Tracheal epithelial cell (primary cell): ENCODE measurements around the gene LMNTD2. TPM values are rescaled to one million over a fixed set of nuclear protein-coding genes. Genes with fewer than 3 reads are reported as not detected.

Source experiments
- total RNA-seq: library from RNA; depleted of rRNA; stranded (reverse); fragments of >200 nt; gene quantifications from 2 replicates; pipeline ENCODE4 v1.2.1, GENCODE V29; 2014

Gene LMNTD2, protein sequence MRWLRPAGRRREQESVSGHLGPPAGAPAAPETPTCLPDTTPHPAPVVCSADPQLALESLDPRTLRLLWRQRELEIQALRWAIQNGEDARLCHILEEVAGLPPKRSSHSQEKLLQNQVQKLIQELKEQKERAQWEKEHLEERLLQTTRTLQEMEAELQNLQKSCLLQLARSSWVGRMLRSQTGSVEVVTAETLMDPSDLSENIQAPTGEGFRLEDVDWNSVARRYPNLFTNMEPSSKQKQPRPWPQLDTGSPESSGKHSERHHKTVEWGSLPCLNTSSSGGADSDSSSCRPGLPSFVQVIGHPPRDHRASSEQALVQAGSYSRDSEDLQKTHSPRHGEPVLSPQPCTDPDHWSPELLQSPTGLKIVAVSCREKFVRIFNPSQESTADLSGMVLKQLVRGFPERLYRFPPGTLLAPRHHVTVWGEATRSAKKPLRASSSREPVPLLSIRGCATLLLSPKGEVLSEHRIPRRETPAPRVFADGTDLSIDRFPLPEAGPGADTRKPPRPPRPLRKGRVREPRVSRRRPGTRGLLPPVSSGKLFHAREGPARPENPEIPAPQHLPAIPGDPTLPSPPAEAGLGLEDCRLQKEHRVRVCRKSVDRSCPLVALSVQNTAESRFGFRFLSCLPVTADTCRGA
- total RNA-seq = 1.7 and 3.2 TPM in 2 replicates

DNA sequence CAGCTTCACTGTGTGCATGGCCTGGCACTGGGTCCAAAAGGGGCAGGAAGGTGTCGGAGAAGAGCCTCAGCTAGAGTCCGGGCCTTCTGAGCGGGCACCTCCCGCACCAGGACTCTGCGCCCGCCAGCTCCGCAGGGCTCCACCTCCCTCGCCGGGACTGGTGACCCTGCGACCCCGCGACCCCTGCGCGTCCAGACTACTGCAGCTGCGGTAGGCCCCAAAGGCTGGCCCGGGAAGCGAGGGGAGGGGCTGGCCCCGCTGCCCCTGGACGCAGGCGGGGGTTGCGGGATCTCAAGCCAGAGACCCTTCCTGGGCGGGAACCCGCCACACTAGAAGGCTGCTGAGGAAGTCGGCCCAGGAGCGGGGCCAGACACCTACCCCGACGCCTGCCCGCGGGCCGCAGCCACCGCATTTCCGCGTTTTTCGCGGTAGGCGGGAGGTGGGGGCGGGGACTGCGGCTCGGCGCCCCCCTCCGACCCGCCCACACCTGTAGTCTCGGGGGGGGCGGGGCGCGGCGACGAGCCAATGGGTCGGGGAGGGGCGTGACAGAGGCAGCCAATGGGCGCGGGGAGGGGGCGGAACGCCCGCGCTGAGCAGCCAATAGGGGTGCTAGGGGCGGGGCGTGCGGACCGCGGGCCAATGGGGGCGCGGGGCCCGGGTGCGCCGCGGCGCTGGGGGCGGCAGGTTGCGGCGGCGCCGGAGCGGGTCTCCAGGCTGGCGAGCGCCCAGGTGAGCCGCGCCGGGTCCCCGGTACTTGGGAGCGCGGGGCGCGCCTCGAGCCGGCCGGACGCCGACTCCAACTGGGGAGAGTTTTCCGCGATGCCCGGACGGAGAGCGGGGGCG lies at the start of gene LMNTD2, which contains the start of gene RASSF7:
Gene LMNTD2, minus strand, starts transcription at position 434 of the 843 bp plus-strand sequence. Its CDS starts 22 bp downstream, at position 412.
Gene RASSF7, plus strand, starts transcription at position 666 of the 843 bp plus-strand sequence. CDS start 799 bp downstream, outside the sequence.

DNA sequence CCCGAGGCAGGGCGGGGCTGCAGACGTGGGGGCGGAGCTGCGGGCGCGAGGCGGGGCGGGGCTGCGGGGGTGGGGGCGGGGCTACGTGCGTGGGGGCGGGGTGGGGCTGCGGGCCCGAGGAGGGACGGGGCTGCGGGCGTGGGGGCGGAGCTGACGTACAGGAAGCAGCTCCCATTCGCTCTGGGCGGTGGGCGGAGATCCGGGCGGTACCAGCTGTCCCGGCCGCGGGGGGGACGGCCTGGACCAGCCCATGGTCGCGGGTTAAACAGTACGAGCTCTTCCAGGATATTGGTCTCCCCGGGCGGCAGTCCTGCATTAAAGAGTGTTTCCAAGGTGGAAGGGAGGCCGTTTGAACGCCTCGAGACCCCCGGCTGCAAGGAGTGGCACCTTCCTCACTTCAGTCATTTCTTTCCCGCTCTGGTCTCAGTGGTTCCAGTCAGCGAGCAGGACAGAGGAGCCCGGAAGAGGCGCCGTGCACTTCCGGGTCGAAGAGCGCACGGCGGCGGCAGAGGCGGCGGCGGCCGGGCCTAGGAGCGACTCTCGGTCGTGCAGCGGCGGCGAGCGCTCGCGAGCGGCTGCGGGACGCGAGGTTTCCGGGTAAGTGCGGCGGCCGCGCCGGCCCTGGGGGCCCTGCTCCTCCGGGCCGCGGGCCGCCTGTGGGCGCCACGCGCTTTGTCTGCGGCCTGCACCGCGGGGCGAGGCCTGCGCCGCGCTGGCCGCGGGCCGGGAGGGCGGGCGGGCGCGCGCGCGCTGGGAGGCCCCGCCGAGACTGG lies 15.6 kb upstream of the LMNTD2 start, which contains the start of gene PHRF1:
Gene PHRF1, plus strand, starts transcription at position 475 of the 773 bp plus-strand sequence. CDS start 5,043 bp downstream, outside the sequence.

DNA sequence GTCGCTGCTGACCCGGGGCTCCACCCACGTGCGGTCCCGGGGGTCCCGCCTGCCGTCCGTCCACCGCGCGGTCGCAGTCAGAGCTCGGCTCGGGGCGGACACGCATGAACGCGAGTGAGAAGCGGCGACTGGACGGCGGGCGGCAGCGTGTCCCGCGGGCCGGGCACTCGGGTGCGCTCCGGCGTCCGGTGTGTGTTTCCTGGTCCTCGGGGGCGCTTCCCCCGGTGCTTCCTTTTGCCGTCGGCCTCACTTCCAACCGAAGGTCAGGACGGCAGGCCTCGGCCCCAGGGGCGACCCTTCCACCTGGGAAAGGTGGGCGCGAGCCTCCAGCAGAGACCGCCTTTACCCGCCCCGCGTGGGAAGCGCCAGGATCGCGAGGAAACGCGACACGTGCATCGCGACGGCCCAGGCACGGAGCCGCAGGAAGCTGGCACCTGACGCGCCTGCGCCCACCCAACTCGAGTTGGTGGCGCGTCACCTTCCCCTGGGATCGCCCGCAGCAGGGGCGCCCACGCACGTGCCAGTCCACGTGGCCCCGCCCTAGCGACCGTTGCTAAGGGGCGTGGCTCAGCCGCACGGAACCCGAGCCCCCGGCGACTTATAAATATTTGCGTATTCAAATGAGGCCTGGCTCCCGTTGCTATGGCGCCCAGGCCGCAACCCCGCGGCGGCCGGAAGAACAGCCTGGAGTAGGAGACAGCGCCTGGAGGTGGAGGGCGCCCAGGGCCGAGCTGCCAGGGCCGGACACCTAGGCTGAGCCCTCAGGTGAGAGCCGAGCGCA lies 23.5 kb downstream of the LMNTD2 start, which contains the start of gene LRRC56:
Gene LRRC56, plus strand, starts transcription at position 687 of the 781 bp plus-strand sequence. CDS start 3,158 bp downstream, outside the sequence.

DNA sequence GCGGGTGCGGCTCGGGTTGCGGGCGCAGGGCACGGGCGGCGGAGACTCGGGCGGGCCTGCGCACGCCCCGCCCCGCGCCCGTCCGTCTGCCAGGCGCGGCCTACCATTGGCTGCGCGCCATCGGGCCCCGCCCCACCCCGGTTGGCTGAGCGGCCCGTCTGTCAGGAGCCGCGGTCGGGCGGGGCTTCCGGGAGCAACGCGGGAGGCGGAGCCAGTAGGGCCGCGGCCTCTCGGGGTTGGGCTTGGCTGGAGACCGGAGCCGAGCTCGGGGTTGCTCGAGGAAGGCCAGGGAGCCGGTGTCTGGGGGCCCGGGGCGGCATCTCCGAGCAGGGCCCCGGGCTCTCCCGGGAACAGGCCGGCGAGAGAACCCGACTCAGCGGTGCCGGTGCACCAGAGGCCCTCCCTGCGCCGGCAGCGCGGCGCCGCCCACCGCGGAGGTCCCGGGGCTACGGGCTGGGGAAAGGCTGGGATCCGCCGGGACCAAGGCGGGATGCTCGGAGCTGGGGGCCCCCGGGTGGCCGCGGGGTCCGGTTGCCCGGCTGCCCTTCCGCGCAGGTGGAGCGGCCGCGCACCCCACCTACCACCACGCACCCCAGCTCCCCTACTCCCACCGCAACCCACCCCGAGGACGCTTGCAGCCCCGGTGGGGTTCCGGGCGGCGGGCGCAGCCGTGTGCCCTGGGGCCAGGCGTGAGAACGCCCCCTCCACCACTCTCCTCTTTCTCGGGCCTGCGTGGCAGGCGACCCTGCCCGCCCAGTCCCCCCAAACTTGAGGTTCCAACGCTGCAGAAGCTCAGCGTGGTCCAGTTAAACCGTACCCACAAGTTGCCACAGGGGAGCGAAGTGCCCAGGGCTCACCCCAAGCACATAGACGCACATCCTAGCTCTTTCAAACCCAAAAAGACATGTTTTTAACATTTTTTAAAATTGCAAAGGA lies 24.8 kb downstream of the LMNTD2 start, which contains the start of gene HRAS:
Gene HRAS, minus strand, starts transcription at position 58 of the 936 bp plus-strand sequence.

DNA sequence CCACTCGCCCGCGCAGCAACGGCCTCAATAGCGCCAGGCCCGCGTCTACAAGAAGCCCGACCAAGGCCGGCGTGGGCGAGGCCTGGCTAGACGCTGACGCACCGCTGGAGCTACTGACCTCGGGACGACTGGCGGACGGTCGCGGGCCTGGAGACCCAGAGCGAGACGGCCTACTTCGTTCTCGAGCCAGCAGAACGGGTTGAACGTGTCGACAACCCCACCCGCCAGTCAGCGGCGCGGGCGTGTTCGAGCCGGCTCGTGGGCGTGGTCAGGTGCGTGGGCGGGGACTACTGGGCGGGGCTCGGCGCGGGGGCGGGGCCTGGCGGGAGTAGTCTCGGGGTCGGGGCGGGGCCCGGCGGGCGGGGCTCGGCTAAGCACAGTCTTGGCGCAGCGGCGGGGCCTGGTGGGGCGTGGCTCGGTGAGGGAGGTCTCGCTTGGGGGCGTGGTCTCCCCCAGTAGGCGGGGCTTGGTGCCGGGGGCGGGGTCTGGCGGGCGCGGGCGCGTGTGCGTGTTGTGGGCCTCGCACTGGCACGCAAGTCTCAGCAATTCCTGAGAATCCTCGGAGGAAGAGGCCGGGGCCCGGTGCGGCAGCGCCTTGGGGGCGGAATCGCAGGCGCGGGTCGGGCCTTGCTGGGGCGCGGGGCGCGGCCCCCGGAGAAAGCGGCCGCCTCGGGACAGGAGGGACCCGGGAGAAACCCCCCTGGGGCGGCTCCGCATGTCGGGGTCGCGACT lies 53.4 kb downstream of the LMNTD2 start, which contains the start of gene RNH1:
Gene RNH1, minus strand, starts transcription at position 248 of the 732 bp plus-strand sequence. CDS start 5,080 bp downstream, outside the sequence.

Other genes with a start within 250 kb of the LMNTD2 start
- gene IFITM1, start 246.7 kb downstream of the LMNTD2 start, total RNA-seq = 0.43 and 7.5 TPM in 2 replicates
- gene IFITM3, start 239.9 kb downstream of the LMNTD2 start, total RNA-seq = 12.6 and 25.1 TPM in 2 replicates
- 27.3 and 29.4 TPM in 2 replicates for gene B4GALNT4, start 191.2 kb downstream of the LMNTD2 start, total RNA-seq
- gene PKP3, start 166.5 kb downstream of the LMNTD2 start, total RNA-seq = 290 and 382 TPM in 2 replicates
- gene SIGIRR, start 145.7 kb downstream of the LMNTD2 start, total RNA-seq = 16.9 and 26.4 TPM in 2 replicates
- 7.7 and 16.4 TPM in 2 replicates for gene ANO9, start 118.7 kb downstream of the LMNTD2 start, total RNA-seq
- 35.7 and 42.2 TPM in 2 replicates for gene PTDSS2, start 110.5 kb downstream of the LMNTD2 start, total RNA-seq
- 433 and 438 TPM in 2 replicates for gene RNH1, start 53.5 kb downstream of the LMNTD2 start, total RNA-seq
- 85.5 and 92.5 TPM in 2 replicates for gene HRAS, start 25.2 kb downstream of the LMNTD2 start, total RNA-seq
- 0.21 and 0.48 TPM in 2 replicates for gene LRRC56, start 23.2 kb downstream of the LMNTD2 start, total RNA-seq
- 49.7 and 60.0 TPM in 2 replicates for gene RASSF7, start 232 bp upstream of the LMNTD2 start, total RNA-seq
- gene PHRF1, start 15.7 kb upstream of the LMNTD2 start, total RNA-seq = 20.7 and 28.9 TPM in 2 replicates
- gene IRF7, start 55.2 kb upstream of the LMNTD2 start, total RNA-seq = 10.8 and 21.7 TPM in 2 replicates
- not detected in 2 replicates for gene CDHR5, start 64.2 kb upstream of the LMNTD2 start, total RNA-seq
- gene SCT, start 66.4 kb upstream of the LMNTD2 start, total RNA-seq = not detected in 2 replicates
- gene DRD4, start 76.5 kb upstream of the LMNTD2 start, total RNA-seq = not detected in 2 replicates
- gene DEAF1, start 134.5 kb upstream of the LMNTD2 start, total RNA-seq = 31.1 and 41.1 TPM in 2 replicates
- 4.8 and 15.6 TPM in 2 replicates for gene TMEM80, start 135.1 kb upstream of the LMNTD2 start, total RNA-seq
- 165 and 183 TPM in 2 replicates for gene EPS8L2, start 145.5 kb upstream of the LMNTD2 start, total RNA-seq
- 259 and 288 TPM in 2 replicates for gene TALDO1, start 186.7 kb upstream of the LMNTD2 start, total RNA-seq
- 19.5 and 23.2 TPM in 2 replicates for gene GATD1, start 216.7 kb upstream of the LMNTD2 start, total RNA-seq
- gene CEND1, start 229.4 kb upstream of the LMNTD2 start, total RNA-seq = not detected in 2 replicates
- 9.2 and 11.3 TPM in 2 replicates for gene SLC25A22, start 237.5 kb upstream of the LMNTD2 start, total RNA-seq
- 4.8 and 7.2 TPM in 2 replicates for gene PIDD1, start 244.5 kb upstream of the LMNTD2 start, total RNA-seq
- 347 and 511 TPM in 2 replicates for gene RPLP2, start 249.2 kb upstream of the LMNTD2 start, total RNA-seq